Suprapubic skin (tissue), 4 donors: ENCODE data around the gene NTM.

Experiments
- EP300 ChIP-seq: sonication (generic); formaldehyde crosslinking; IDR thresholded peaks from one replicate; pipeline ENCODE4 v1.6.1; 2017; ENCODE audit warnings: antibody characterized with exemption
- POLR2A ChIP-seq, 2 donors: fragments of 450-650 bp; IDR thresholded peaks; one replicate each; pipeline ENCODE4 v1.6.1; 2017; ENCODE audit warnings: antibody characterized with exemption in 2 of 2, mild to moderate bottlenecking in 2 of 2, moderate library complexity in 2 of 2
- POLR2AphosphoS5 ChIP-seq, 3 donors: sonication (generic); formaldehyde crosslinking; IDR thresholded peaks; one replicate each; pipeline ENCODE4 v1.6.1; 2017; ENCODE audit warnings: antibody characterized with exemption in 3 of 3
- TF ChIP-seq, protein P1 (sequence below), 2 donors: fragments of 200-600 bp in 1 of 2; fragments of 450-650 bp in 1 of 2; sonication (generic) in 1 of 2; IDR thresholded peaks; one replicate each; pipeline ENCODE4 v1.5.1; 2016 to 2019; ENCODE audit warnings: antibody characterized with exemption in 2 of 2, mild to moderate bottlenecking in 1 of 2, moderate library complexity in 1 of 2

GRCh38 chr11:131871006-131871405, 500.6 kb downstream of the NTM start:
- TF ChIP-seq, protein P1, sequence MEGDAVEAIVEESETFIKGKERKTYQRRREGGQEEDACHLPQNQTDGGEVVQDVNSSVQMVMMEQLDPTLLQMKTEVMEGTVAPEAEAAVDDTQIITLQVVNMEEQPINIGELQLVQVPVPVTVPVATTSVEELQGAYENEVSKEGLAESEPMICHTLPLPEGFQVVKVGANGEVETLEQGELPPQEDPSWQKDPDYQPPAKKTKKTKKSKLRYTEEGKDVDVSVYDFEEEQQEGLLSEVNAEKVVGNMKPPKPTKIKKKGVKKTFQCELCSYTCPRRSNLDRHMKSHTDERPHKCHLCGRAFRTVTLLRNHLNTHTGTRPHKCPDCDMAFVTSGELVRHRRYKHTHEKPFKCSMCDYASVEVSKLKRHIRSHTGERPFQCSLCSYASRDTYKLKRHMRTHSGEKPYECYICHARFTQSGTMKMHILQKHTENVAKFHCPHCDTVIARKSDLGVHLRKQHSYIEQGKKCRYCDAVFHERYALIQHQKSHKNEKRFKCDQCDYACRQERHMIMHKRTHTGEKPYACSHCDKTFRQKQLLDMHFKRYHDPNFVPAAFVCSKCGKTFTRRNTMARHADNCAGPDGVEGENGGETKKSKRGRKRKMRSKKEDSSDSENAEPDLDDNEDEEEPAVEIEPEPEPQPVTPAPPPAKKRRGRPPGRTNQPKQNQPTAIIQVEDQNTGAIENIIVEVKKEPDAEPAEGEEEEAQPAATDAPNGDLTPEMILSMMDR (IDR thresholded peaks at IDR 0.05) = no peak
- TF ChIP-seq POLR2AphosphoS5 (IDR thresholded peaks at IDR 0.05) (no peak), EP300 (no peak), POLR2A (IDR thresholded peaks at IDR 0.05) (no peak)
